H1 (cell line): ENCODE measurements around the gene OR8K5. TPM values are rescaled to one million over a fixed set of nuclear protein-coding genes. Genes with fewer than 3 reads are reported as not detected.

Experiments
- CTCF ChIA-PET: fragments of 300-600 bp; sonication (Branson Sonifier 250); formaldehyde crosslinking; loops from one replicate; lab custom pipeline; 2021; ENCODE audit not compliant: partially characterized antibody; lab: Charles Lee
- POLR2A ChIA-PET: fragments of 300-600 bp; sonication (Branson Sonifier 250); formaldehyde crosslinking; loops from one replicate; lab custom pipeline; 2021; ENCODE audit warnings: inconsistent platforms; ENCODE audit not compliant: partially characterized antibody; lab: Charles Lee
- DNase-seq, 2 experiments: peaks; one replicate each; pipeline versions ENCODE4 v3.0.0 to v3.0.0-alpha.2; 2010 to 2022; ENCODE audit warnings: low spot score in 2 of 2, low read depth in 1 of 2, mixed read lengths in 1 of 2
- FAIRE-seq: peaks from 2 replicates; lab custom pipeline; 2011; peaks lifted over from hg19 to GRCh38; lab: Jason Lieb, UNC
- H2AFZ ChIP-seq: 2 replicates; pipeline ENCODE4 v1.8.1; 2012; ENCODE audit warnings: low read length, inconsistent platforms
- H2AK5ac ChIP-seq: 2 replicates; pipeline ENCODE4 v1.6.1; 2013; ENCODE audit warnings: low read depth, low read length
- H2BK120ac ChIP-seq: replicated peaks from 2 replicates; pipeline ENCODE3; 2013; ENCODE audit warnings: low read depth, low read length, inconsistent platforms
- H2BK12ac ChIP-seq: 2 replicates; pipeline ENCODE4 v1.6.1; 2013; ENCODE audit warnings: low read depth, low read length
- H2BK15ac ChIP-seq: 2 replicates; pipeline ENCODE4 v1.6.1; 2013; ENCODE audit warnings: low read length
- H2BK20ac ChIP-seq: 2 replicates; pipeline ENCODE4 v1.6.1; 2013; ENCODE audit warnings: low read length
- H2BK5ac ChIP-seq: 2 replicates; pipeline ENCODE4 v1.6.1; 2013; ENCODE audit warnings: low read depth, low read length
- H3K14ac ChIP-seq: 2 replicates; pipeline ENCODE4 v1.6.1; 2013; ENCODE audit warnings: inconsistent platforms; ENCODE audit not compliant: insufficient read length
- H3K18ac ChIP-seq: 2 replicates; pipeline ENCODE4 v1.6.1; 2013; ENCODE audit warnings: low read length; ENCODE audit errors: extremely low read depth
- H3K23ac ChIP-seq: 2 replicates; pipeline ENCODE4 v1.6.1; 2013; ENCODE audit warnings: inconsistent platforms; ENCODE audit not compliant: insufficient read length
- H3K23me2 ChIP-seq: 2 replicates; pipeline ENCODE4 v1.6.1; 2013; ENCODE audit warnings: low read depth, low read length
- H3K27ac ChIP-seq: 2 replicates; pipeline ENCODE4 v1.6.1; 2011; ENCODE audit warnings: low read depth, low read length, inconsistent platforms
- H3K27me3 ChIP-seq, 4 experiments: replicated peaks in 1 of 4; 1 replicate in 1 of 4; 2 replicates in 3 of 4; pipeline versions ENCODE4 v1.6.1 to v1.8.1; 2011 to 2013; ENCODE audit warnings: low read length in 3 of 4, mild to moderate bottlenecking in 3 of 4, inconsistent platforms in 2 of 4, mixed read lengths in 2 of 4, moderate library complexity in 1 of 4; ENCODE audit not compliant: control insufficient read depth in 3 of 4, insufficient read depth in 3 of 4; ENCODE audit errors: extremely low read depth in 1 of 4
- H3K36me3 ChIP-seq, 4 experiments: 2 replicates each; pipeline versions ENCODE4 v1.6.1 to v1.8.1; 2011 to 2013; ENCODE audit warnings: mild to moderate bottlenecking in 4 of 4, low read length in 3 of 4, moderate library complexity in 2 of 4, control low read depth in 1 of 4, inconsistent platforms in 1 of 4; ENCODE audit not compliant: insufficient read depth in 4 of 4, control insufficient read depth in 2 of 4
- H3K4ac ChIP-seq: replicated peaks from 2 replicates; pipeline ENCODE3; 2013; ENCODE audit warnings: low read length, low read depth, mixed read lengths, inconsistent platforms; ENCODE audit not compliant: insufficient read length
- H3K4me1 ChIP-seq, 4 experiments: replicated peaks in 1 of 4; 1 replicate in 1 of 4; 2 replicates in 3 of 4; pipeline versions ENCODE4 v1.6.1 to v1.8.1; 2011 to 2013; ENCODE audit warnings: low read length in 3 of 4, inconsistent platforms in 2 of 4, mixed read lengths in 1 of 4; ENCODE audit not compliant: insufficient read depth in 4 of 4, control insufficient read depth in 3 of 4
- H3K4me2 ChIP-seq, 2 experiments: 2 replicates each; pipeline versions ENCODE4 v1.6.1 to v1.8.1; 2011 to 2013; ENCODE audit warnings: low read depth in 2 of 2, low read length in 2 of 2, control low read depth in 1 of 2, inconsistent platforms in 1 of 2, mild to moderate bottlenecking in 1 of 2; ENCODE audit not compliant: insufficient read depth in 1 of 2
- H3K4me3 ChIP-seq, 4 experiments: fragments of 200-600, 300-600 bp in 1 of 4; sonication (generic), shearing (Covaris generic), sonication (Bioruptor Twin) in 1 of 4; 2 replicates each; pipeline versions ENCODE4 v1.5.1 to v1.8.1; 2011 to 2016; ENCODE audit warnings: low read length in 4 of 4, low read depth in 3 of 4, control low read depth in 2 of 4, inconsistent platforms in 2 of 4, mild to moderate bottlenecking in 2 of 4, mixed read lengths in 1 of 4, moderate library complexity in 1 of 4; ENCODE audit not compliant: insufficient read depth in 2 of 4; ENCODE audit errors: extremely low read depth in 1 of 4
- H3K56ac ChIP-seq: replicated peaks from 2 replicates; pipeline ENCODE3; 2013; ENCODE audit warnings: low read depth, mild to moderate bottlenecking, mixed read lengths, low read length, inconsistent platforms; ENCODE audit not compliant: insufficient read length
- H3K79me1 ChIP-seq: 2 replicates; pipeline ENCODE4 v1.6.1; 2013; ENCODE audit warnings: low read depth, low read length, control low read depth
- H3K79me2 ChIP-seq, 2 experiments: 2 replicates each; pipeline versions ENCODE4 v1.6.1 to v1.8.1; 2012 to 2013; ENCODE audit warnings: low read length in 2 of 2, mild to moderate bottlenecking in 2 of 2, inconsistent platforms in 1 of 2; ENCODE audit not compliant: insufficient read depth in 2 of 2, control insufficient read depth in 1 of 2
- H3K9ac ChIP-seq, 4 experiments: replicated peaks in 1 of 4; 1 replicate in 1 of 4; 2 replicates in 3 of 4; pipeline versions ENCODE4 v1.6.1 to v1.8.1; 2011 to 2013; ENCODE audit warnings: low read depth in 3 of 4, low read length in 3 of 4, control low read depth in 2 of 4, mild to moderate bottlenecking in 2 of 4, moderate library complexity in 2 of 4, inconsistent platforms in 1 of 4; ENCODE audit errors: extremely low read depth in 1 of 4
- H3K9me3 ChIP-seq, 2 experiments: 2 replicates each; pipeline versions ENCODE4 v1.6.1 to v1.8.1; 2012 to 2013; ENCODE audit warnings: mild to moderate bottlenecking in 2 of 2, moderate library complexity in 2 of 2, control low read depth in 1 of 2, inconsistent platforms in 1 of 2, low read depth in 1 of 2, low read length in 1 of 2, mixed read lengths in 1 of 2; ENCODE audit not compliant: insufficient read depth in 2 of 2
- H4K20me1 ChIP-seq, 2 experiments: replicated peaks in 1 of 2; 2 replicates each; pipeline versions ENCODE3 to v1.8.1; 2011 to 2013; ENCODE audit warnings: inconsistent platforms in 2 of 2, low read length in 2 of 2, mild to moderate bottlenecking in 1 of 2; ENCODE audit not compliant: insufficient read depth in 2 of 2, control insufficient read depth in 1 of 2
- H4K5ac ChIP-seq: 2 replicates; pipeline ENCODE4 v1.6.1; 2013; ENCODE audit warnings: low read length, low read depth, mixed read lengths, inconsistent platforms; ENCODE audit not compliant: insufficient read length
- H4K8ac ChIP-seq: 2 replicates; pipeline ENCODE4 v1.8.0; 2013; ENCODE audit warnings: mild to moderate bottlenecking, moderate library complexity, low read length, inconsistent platforms; ENCODE audit not compliant: insufficient read depth; ENCODE audit errors: extremely low read depth
- H4K91ac ChIP-seq: replicated peaks from 2 replicates; pipeline ENCODE3; 2013; ENCODE audit warnings: low read length, mixed read lengths, inconsistent platforms; ENCODE audit not compliant: insufficient read length
- CEBPB ChIP-seq: IDR thresholded peaks from 2 replicates; pipeline ENCODE4 v1.6.1; 2012; ENCODE audit warnings: low read depth, low read length
- JUN ChIP-seq: IDR thresholded peaks from 2 replicates; pipeline ENCODE4 v1.6.1; 2011; ENCODE audit warnings: low read depth, mild to moderate bottlenecking, improper control_type of control experiment, low read length
- POU5F1 ChIP-seq: IDR thresholded peaks from 2 replicates; pipeline ENCODE4 v1.6.1; 2011; ENCODE audit warnings: low read depth, mild to moderate bottlenecking, low read length, moderate library complexity
- TEAD4 ChIP-seq: IDR thresholded peaks from 2 replicates; pipeline ENCODE4 v1.6.1; 2012; ENCODE audit warnings: low read depth, low read length, inconsistent platforms, mixed read lengths
- WGBS, 2 experiments: shearing (Covaris generic) in 1 of 2; methylation state at CpG; one replicate each; pipeline versions ENCODE4 v1.1.6 to v1.1.7; 2013 to 2015; ENCODE audit warnings: low lambda C conversion rate in 2 of 2, mixed read lengths in 2 of 2, inconsistent platforms in 1 of 2, low coverage in 1 of 2, missing lambda C conversion rate in 1 of 2; ENCODE audit not compliant: insufficient replicate concordance in 2 of 2, insufficient coverage in 1 of 2, insufficient read length in 1 of 2; ENCODE audit errors: extremely low coverage in 1 of 2, missing lambda C conversion rate in 1 of 2; 5-methylcytosine and 5-hydroxymethylcytosine counted together
- polyA plus RNA-seq, 7 experiments: library from polyadenylated mRNA; depleted of rRNA in 3 of 7; stranded (reverse) in 5 of 7; unstranded in 2 of 7; fragments of >200 nt in 5 of 7; fragments of 200-250 nt in 2 of 7; gene quantifications; 1 replicate in 5 of 7; 2 replicates in 1 of 7; 4 replicates in 1 of 7; pipeline versions ENCODE4 v1.2.1 to v1.2.3, GENCODE V29; 2011 to 2013; ENCODE audit warnings: missing spikeins in 2 of 7, mixed read lengths in 2 of 7
- total RNA-seq: library from RNA; stranded (reverse); fragmentation: NEBNext Ultra II Directional; extraction: Animal tissue kit (Norgen Biotek cat#: 25700); gene quantifications from 2 replicates; pipeline ENCODE4 v1.2.1, GENCODE V29; 2021

Gene OR8K5
- total and polyA plus RNA-seq, 2 of the 8 experiments (the other 6 are each of a cell fraction or from before 2014, with no cell fraction given) = not detected

DNA sequence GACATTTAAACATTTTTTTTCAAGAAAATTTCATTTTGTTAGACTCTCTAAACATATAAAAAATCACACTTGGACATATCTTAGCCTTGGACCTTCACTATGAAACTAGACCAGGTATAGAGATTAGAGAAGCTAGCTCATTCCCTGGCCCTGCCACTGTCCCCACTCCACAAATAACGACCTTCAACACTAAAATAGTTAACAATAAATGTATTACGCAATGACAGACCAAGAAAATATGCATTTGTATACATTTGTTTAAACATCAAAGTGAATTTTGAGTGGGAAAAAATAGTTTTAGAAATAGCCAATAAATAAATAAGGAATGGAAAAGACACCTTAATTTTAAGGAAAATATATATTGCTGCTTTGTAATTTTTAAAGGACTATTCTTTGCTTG lies 37.2 kb upstream of the OR8K5 start:
- FAIRE-seq = no peak
- TF ChIP-seq CEBPB = peak; percentile 37; the same call in 1 of the 2 replicates
- no peak for TF ChIP-seq TEAD4
- TF ChIP-seq JUN = no peak
- TF ChIP-seq POU5F1 = no peak
- H4K20me1 ChIP-seq = no peaks in the 10 kb centered on the region
- no peak for DNase-seq
- H3K14ac ChIP-seq = no peak overlapping the region
- no peak overlapping the region for H3K4me3 ChIP-seq
- no peaks in the 10 kb centered on the region for H3K79me2 ChIP-seq
- H3K18ac ChIP-seq = no peak overlapping the region
- H3K4me1 ChIP-seq = no peaks in the 10 kb centered on the region
- no peak overlapping the region for H2BK5ac ChIP-seq
- H3K23ac ChIP-seq = no peak overlapping the region
- no peak overlapping the region for H2BK12ac ChIP-seq
- H2BK15ac ChIP-seq = no peak overlapping the region
- no peaks in the 10 kb centered on the region for H3K23me2 ChIP-seq
- H3K56ac ChIP-seq = no peak overlapping the region
- H3K27ac ChIP-seq = no peak overlapping the region
- no peak overlapping the region for H3K4ac ChIP-seq
- 92% methylated on average over 2 of the region's 2 CpGs; no CpG with 5 or more reads in 1 of the 2 experiments for WGBS, 2 experiments
- no peak overlapping the region for H4K91ac ChIP-seq
- ChIA-PET POLR2A (no interaction called here), CTCF (no interaction called here)
- no peak overlapping the region for H2AFZ ChIP-seq
- H2BK20ac ChIP-seq = no peak overlapping the region
- H4K5ac ChIP-seq = no peak overlapping the region
- H3K79me1 ChIP-seq = no peaks in the 10 kb centered on the region
- H3K9me3 ChIP-seq = 0 out of 4 replicates have a peak, but pooled peaks cover 0 to 2% of the 10 kb centered on the region in 2 experiments
- no peak overlapping the region for H3K9ac ChIP-seq
- no peak overlapping the region for H2AK5ac ChIP-seq
- H3K4me2 ChIP-seq = no peak overlapping the region
- no peaks in the 10 kb centered on the region for H3K27me3 ChIP-seq
- no peak overlapping the region for H4K8ac ChIP-seq
- no peaks in the 10 kb centered on the region for H3K36me3 ChIP-seq
- no peak overlapping the region for H2BK120ac ChIP-seq
